Lung (tissue), 12 donors: ENCODE results near the gene PIGR. TPM values are rescaled to one million over a fixed set of nuclear protein-coding genes. Genes with fewer than 3 reads are reported as not detected.

ENCODE experiments used
- ATAC-seq: fragments of 200-7000 bp; cut with Tn5 transposase; one replicate; pipeline ENCODE4 v1.9.1; 2020; ENCODE audit warnings: moderate number of reproducible peaks; ENCODE audit not compliant: insufficient read depth, low FRiP score
- DNase-seq, 3 donors: peaks; one replicate each; pipeline ENCODE4 v3.0.0-alpha.2; 2013 to 2017
- H3K27ac ChIP-seq, 2 donors: one replicate each; pipeline ENCODE4 v1.5.1; 2013; ENCODE audit warnings: mild to moderate bottlenecking in 2 of 2, moderate library complexity in 2 of 2, control low read depth in 1 of 2, inconsistent platforms in 1 of 2, low read depth in 1 of 2, low read length in 1 of 2
- H3K27me3 ChIP-seq, 3 donors: one replicate each; pipeline ENCODE4 v1.5.1; 2013; ENCODE audit warnings: low read length in 2 of 3; ENCODE audit not compliant: control insufficient read depth in 3 of 3, insufficient read depth in 3 of 3
- H3K36me3 ChIP-seq, 4 donors: one replicate each; pipeline ENCODE4 v1.5.1; 2013; ENCODE audit warnings: low read length in 4 of 4, mild to moderate bottlenecking in 1 of 4, moderate library complexity in 1 of 4; ENCODE audit not compliant: control insufficient read depth in 4 of 4, insufficient read depth in 4 of 4
- H3K4me1 ChIP-seq, 5 donors: one replicate each; pipeline ENCODE4 v1.5.1; 2013; ENCODE audit warnings: low read length in 5 of 5, mild to moderate bottlenecking in 2 of 5, moderate library complexity in 1 of 5; ENCODE audit not compliant: control insufficient read depth in 5 of 5, insufficient read depth in 5 of 5
- H3K4me3 ChIP-seq: one replicate; pipeline ENCODE4 v1.5.1; 2013; ENCODE audit warnings: mild to moderate bottlenecking, control low read depth, moderate library complexity
- H3K9ac ChIP-seq, 2 donors: one replicate each; pipeline ENCODE4 v1.5.1; 2013; ENCODE audit warnings: low read length in 2 of 2, control low read depth in 1 of 2; ENCODE audit not compliant: insufficient read depth in 1 of 2
- H3K9me3 ChIP-seq, 4 donors: one replicate each; pipeline ENCODE4 v1.5.1; 2013; ENCODE audit warnings: low read length in 3 of 4, mild to moderate bottlenecking in 1 of 4, moderate library complexity in 1 of 4; ENCODE audit not compliant: control insufficient read depth in 4 of 4, insufficient read depth in 3 of 4
- CTCF ChIP-seq: IDR thresholded peaks from 2 replicates; pipeline ENCODE4 v1.5.1; 2012; ENCODE audit warnings: mild to moderate bottlenecking; ENCODE audit errors: control extremely low read depth, extremely low read depth
- WGBS, 2 donors: extraction: QIAGEN DNeasy Blood & Tissue Kit; methylation state at CpG; one replicate each; pipeline ENCODE4 v1.1.7; 2013; 5-methylcytosine and 5-hydroxymethylcytosine counted together
- polyA plus RNA-seq, 2 donors: library from polyadenylated mRNA; stranded (reverse); fragments of 200-250 nt; gene quantifications; one replicate each; pipeline ENCODE4 v1.2.1, GENCODE V29; 2013
- total RNA-seq, 2 donors: library from RNA; depleted of rRNA in 1 of 2; stranded (reverse); fragments of >200 nt in 1 of 2; gene quantifications; one replicate each; pipeline ENCODE4 v1.2.1, GENCODE V29; 2014 to 2021
- donor health status: control.
- donor health status: control.
- donor health status: Bipolar disorder and iron deficiency.
- donor health status: healthy.
- donor health status: DM: yes; HTN: yes; CAD: no.

PIGR gene
- total and polyA plus RNA-seq, 4 donors, result 131 to 845 (median 298) TPM

- TF ChIP-seq CTCF, result no peak
- DNase-seq (no peak), ATAC-seq (no peak)
- Histone ChIP-seq H3K4me1 (peaks cover 0 to 3% (median 0%) of the 10 kb centered on the region in 5 donors), H3K36me3 (no peaks in the 10 kb centered on the region), H3K27ac (no peak overlapping the region), H3K4me3 (no peak overlapping the region), H3K9me3 (no peaks in the 10 kb centered on the region), H3K27me3 (peaks cover 0 to 5% (median 3%) of the 10 kb centered on the region in 3 donors), H3K9ac (peak overlapping the region in 1 of 2 donors; percentile 6)
- 62 to 88% methylated on average over 3 of the region's 3 CpGs for WGBS, 2 donors
Measured at GRCh38 chr1:206986402-206986801, 40.1 kb upstream of the PIGR start.

DNA sequence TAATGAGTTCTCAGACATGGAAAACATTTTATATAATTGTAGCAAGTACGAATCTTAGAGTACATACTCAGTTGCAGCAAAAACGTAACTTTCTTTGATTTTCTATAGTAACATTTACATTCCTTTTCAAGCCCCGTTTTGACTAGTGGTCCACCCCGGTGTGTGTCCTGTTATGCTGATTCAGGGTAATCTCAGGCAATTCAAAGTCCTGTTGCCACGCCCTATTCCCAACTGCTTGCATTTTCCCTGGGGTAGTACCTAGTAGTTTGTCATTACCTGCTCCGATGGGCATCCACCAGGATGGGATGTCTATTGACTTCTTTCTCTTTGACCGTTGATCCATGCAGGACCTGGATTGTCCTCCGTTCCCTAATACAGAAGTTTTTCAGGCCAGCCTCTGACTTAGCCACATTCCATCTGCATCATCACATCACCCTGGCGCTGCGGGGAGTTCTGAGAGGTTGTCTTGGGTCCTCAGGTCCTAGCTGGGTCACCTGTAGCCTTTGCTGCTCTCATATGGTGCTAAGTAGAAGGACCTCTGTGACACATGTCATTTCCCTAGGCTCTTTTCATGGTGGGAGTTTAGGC is 39.0 kb upstream of the PIGR start:
- peaks cover 0 to 3% (median 0%) of the 10 kb centered on the region in 5 donors for H3K4me1 ChIP-seq
- WGBS, 2 donors, result 79 to 88% methylated on average over 10 of the region's 10 CpGs
- H3K36me3 ChIP-seq, result no peaks in the 10 kb centered on the region
- no peak overlapping the region for H3K4me3 ChIP-seq
- no peak overlapping the region for H3K9ac ChIP-seq
- peaks cover 0 to 5% (median 3%) of the 10 kb centered on the region in 3 donors for H3K27me3 ChIP-seq
- ATAC-seq (no peak), DNase-seq (no peak)
- no peak for TF ChIP-seq CTCF
- no peak overlapping the region for H3K27ac ChIP-seq
- no peaks in the 10 kb centered on the region for H3K9me3 ChIP-seq

DNA sequence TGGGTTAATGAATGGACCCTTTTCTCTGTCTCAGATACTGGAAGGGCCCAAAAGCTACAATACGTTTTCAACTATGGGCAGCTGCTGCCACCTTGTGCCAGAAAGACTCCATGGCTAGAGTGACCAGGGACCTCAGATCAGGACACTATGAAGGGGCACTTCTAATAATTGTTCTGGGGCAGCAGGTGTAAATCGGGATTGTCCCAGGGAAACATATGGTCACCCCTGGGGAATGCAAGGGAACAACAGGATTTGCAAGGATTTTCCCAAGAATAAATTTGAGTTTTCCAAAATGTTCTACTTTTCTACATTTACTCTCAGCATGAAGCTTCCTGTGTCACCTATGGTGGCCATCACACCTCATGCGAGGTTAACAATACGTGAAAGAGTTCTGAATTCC is 36.0 kb upstream of the PIGR start:
- peak; percentile 71 for ATAC-seq
- 29 to 33% methylated on average over 4 of the region's 4 CpGs for WGBS, 2 donors

More for the DNA sequence above, 36.0 kb upstream of the PIGR start:
- Histone ChIP-seq H3K9ac (no peak overlapping the region), H3K4me1 (peaks cover 0 to 3% (median 0%) of the 10 kb centered on the region in 5 donors), H3K9me3 (no peaks in the 10 kb centered on the region), H3K4me3 (no peak overlapping the region), H3K27ac (no peak overlapping the region), H3K27me3 (no peaks in the 10 kb centered on the region), H3K36me3 (no peaks in the 10 kb centered on the region)
- DNase-seq, result peak; percentile 52 to 59 (median 53)
- peak; percentile 65 for TF ChIP-seq CTCF
